ENCODE measurements around the gene TBC1D23.
"Not testable (repeated sequence)": the region's sequence is repeated elsewhere in the genome, so short reads cannot be mapped to it uniquely, and the experiment has no call there.

GRCh38 chr3:100242471-100242870 is 18.3 kb upstream of the TBC1D23 start:
- TF ChIP-seq, protein P1, sequence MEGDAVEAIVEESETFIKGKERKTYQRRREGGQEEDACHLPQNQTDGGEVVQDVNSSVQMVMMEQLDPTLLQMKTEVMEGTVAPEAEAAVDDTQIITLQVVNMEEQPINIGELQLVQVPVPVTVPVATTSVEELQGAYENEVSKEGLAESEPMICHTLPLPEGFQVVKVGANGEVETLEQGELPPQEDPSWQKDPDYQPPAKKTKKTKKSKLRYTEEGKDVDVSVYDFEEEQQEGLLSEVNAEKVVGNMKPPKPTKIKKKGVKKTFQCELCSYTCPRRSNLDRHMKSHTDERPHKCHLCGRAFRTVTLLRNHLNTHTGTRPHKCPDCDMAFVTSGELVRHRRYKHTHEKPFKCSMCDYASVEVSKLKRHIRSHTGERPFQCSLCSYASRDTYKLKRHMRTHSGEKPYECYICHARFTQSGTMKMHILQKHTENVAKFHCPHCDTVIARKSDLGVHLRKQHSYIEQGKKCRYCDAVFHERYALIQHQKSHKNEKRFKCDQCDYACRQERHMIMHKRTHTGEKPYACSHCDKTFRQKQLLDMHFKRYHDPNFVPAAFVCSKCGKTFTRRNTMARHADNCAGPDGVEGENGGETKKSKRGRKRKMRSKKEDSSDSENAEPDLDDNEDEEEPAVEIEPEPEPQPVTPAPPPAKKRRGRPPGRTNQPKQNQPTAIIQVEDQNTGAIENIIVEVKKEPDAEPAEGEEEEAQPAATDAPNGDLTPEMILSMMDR (conservative IDR thresholded peaks at IDR 0.05), result not testable (repeated sequence)
- TF ChIP-seq ZFX (IDR thresholded peaks at IDR 0.05), result not testable (repeated sequence)

Measured in C4-2B (cell line).